ENCODE measurements around the gene PRIMA1.

GRCh38 chr14:93708800-93709199 is 79.5 kb downstream of the PRIMA1 start:
- TF ChIP-seq CTCF (IDR thresholded peaks at IDR 0.05; ENCODE audit: insufficient read depth, low read length, poor library complexity, severe bottlenecking) (no peak), EZH2phosphoT487 (conservative IDR thresholded peaks at IDR 0.05; ENCODE audit: low read length) (no peak)
